Right lobe of liver (tissue), 6 donors: ENCODE results near the gene RAB3IL1. TPM values are rescaled to one million over a fixed set of nuclear protein-coding genes. Genes with fewer than 3 reads are reported as not detected.

Source experiments
- ATAC-seq, 4 donors: fragments of 200-7000 bp; cut with Tn5 transposase; one replicate each; pipeline ENCODE4 v1.9.1; 2020; ENCODE audit warnings: mild to moderate bottlenecking in 4 of 4, moderate library complexity in 4 of 4
- DNase-seq, 3 donors: peaks; one replicate each; pipeline ENCODE4 v3.0.0-alpha.2; 2020
- H3K27ac ChIP-seq, 3 donors: fragments of 200-600 bp; one replicate each; pipeline ENCODE4 v1.8.0; 2022
- H3K27me3 ChIP-seq, 2 donors: fragments of 200-600 bp; one replicate each; pipeline ENCODE4 v1.8.0; 2022
- H3K36me3 ChIP-seq, 4 donors: fragments of 200-600 bp; sonication (generic) in 1 of 4; one replicate each; pipeline versions ENCODE4 v1.5.1 to v1.8.0; 2017 to 2022; ENCODE audit warnings: control low read depth in 1 of 4
- H3K4me1 ChIP-seq, 4 donors: fragments of 200-600 bp; sonication (generic) in 1 of 4; one replicate each; pipeline versions ENCODE4 v1.5.1 to v1.8.0; 2017 to 2022; ENCODE audit warnings: control low read depth in 1 of 4
- H3K4me3 ChIP-seq, 3 donors: fragments of 200-600 bp; one replicate each; pipeline ENCODE4 v1.8.0; 2022
- H3K9me3 ChIP-seq, 4 donors: fragments of 200-600 bp; sonication (generic) in 1 of 4; one replicate each; pipeline versions ENCODE4 v1.5.1 to v1.8.0; 2017 to 2022; ENCODE audit warnings: control low read depth in 1 of 4
- CTCF ChIP-seq, 4 donors: fragments of 200-600 bp in 3 of 4; fragments of 450-650 bp in 1 of 4; IDR thresholded peaks; one replicate each; pipeline versions ENCODE4 v1.5.1 to v1.8.0; 2016 to 2022; ENCODE audit warnings: antibody characterized with exemption in 4 of 4, mild to moderate bottlenecking in 2 of 4
- POLR2A ChIP-seq: fragments of 450-650 bp; IDR thresholded peaks from one replicate; pipeline ENCODE4 v1.6.1; 2017; ENCODE audit warnings: antibody characterized with exemption, mild to moderate bottlenecking
- WGBS: methylation state at CpG from one replicate; pipeline ENCODE4 v1.1.6; 2018; ENCODE audit warnings: low coverage, low lambda C conversion rate; ENCODE audit not compliant: insufficient coverage; ENCODE audit errors: missing lambda C conversion rate; 5-methylcytosine and 5-hydroxymethylcytosine counted together
- intact Hi-C, 2 donors: fragments of 100-400 bp; cut with DNase I; formaldehyde crosslinking; loops; one replicate each; pipeline versions ENCODE4 v1.11.2 to v1.14.1; 2022
- total RNA-seq, 6 experiments: library from RNA; depleted of rRNA in 2 of 6; stranded (reverse); fragments of >200 nt in 2 of 6; fragmentation: NEBNext Ultra II Directional in 3 of 6; extraction: Animal tissue kit (Norgen Biotek cat#: 25700) in 3 of 6; gene quantifications; one replicate each; pipeline versions ENCODE4 v1.1.0 to v1.2.4, GENCODE V29; 2016 to 2023
- donor health status: DM: no; HTN: yes; CAD: no.
- donor health status: DM: no; HTN: no; CAD: no.
- donor health status: DM: no; HTN: no; CAD: no.
- donor health status: DM: no; HTN: yes; CAD: no.
- donor health status: DM: no; HTN: yes; CAD: no.

RAB3IL1 gene
- total RNA-seq, 6 experiments from 2014 or later = 3.2 to 9.1 (median 4.2) TPM

- intact Hi-C loops = no loop called here
- Histone ChIP-seq H3K4me3 (no peak overlapping the region), H3K4me1 (peaks cover 0 to 5% (median 0%) of the 10 kb centered on the region in 4 donors), H3K9me3 (no peaks in the 10 kb centered on the region), H3K27ac (no peak overlapping the region), H3K27me3 (no peaks in the 10 kb centered on the region), H3K36me3 (no peaks in the 10 kb centered on the region)
- ATAC-seq (no peak), DNase-seq (peak; percentile 17 to 47 (median 42))
- TF ChIP-seq POLR2A (no peak), CTCF (IDR thresholded peaks at IDR 0.05) (no peak)
- 64% methylated on average over 13 of the region's 18 CpGs for WGBS
Measured at GRCh38 chr11:61912991-61913698, 4.2 kb downstream of the RAB3IL1 start.

- WGBS = 60% methylated on average over 6 of the region's 6 CpGs
- no peaks in the 10 kb centered on the region for H3K36me3 ChIP-seq
- no peaks in the 10 kb centered on the region for H3K9me3 ChIP-seq
- DNase-seq (peak in 2 of 3 donors; percentile 32 to 66), ATAC-seq (peak; percentile 2 to 27 (median 22))
- intact Hi-C loops = no loop called here
- H3K4me3 ChIP-seq = no peak overlapping the region
- peaks cover 0 to 5% (median 0%) of the 10 kb centered on the region in 4 donors for H3K4me1 ChIP-seq
- no peaks in the 10 kb centered on the region for H3K27me3 ChIP-seq
- H3K27ac ChIP-seq = peak overlapping the region in 1 of 3 donors; percentile 29
- no peak for TF ChIP-seq POLR2A
- no peak for TF ChIP-seq CTCF (IDR thresholded peaks at IDR 0.05)
Measured at GRCh38 chr11:61912530-61912898, 4.9 kb downstream of the RAB3IL1 start.

- ATAC-seq = peak in 2 of 4 donors; percentile 5 to 17
- no peak for TF ChIP-seq CTCF (IDR thresholded peaks at IDR 0.05)
- no peak for TF ChIP-seq POLR2A
- WGBS = no CpG with 5 or more reads among the region's 17 CpGs
- Histone ChIP-seq H3K27me3 (no peaks in the 10 kb centered on the region), H3K27ac (peak overlapping the region in 1 of 3 donors; percentile 29), H3K36me3 (no peaks in the 10 kb centered on the region), H3K9me3 (no peaks in the 10 kb centered on the region), H3K4me1 (peaks cover 0 to 5% (median 0%) of the 10 kb centered on the region in 4 donors), H3K4me3 (no peak overlapping the region)
- peak in 2 of 3 donors; percentile 26 to 54 for DNase-seq
- intact Hi-C loops = no loop called here
Measured at GRCh38 chr11:61911701-61912529, 5.5 kb downstream of the RAB3IL1 start.

- peaks cover 0 to 5% (median 0%) of the 10 kb centered on the region in 4 donors for H3K4me1 ChIP-seq
- no peaks in the 10 kb centered on the region for H3K27me3 ChIP-seq
- DNase-seq = peak in 1 of 3 donors; percentile 49
- no peak overlapping the region for H3K27ac ChIP-seq
- TF ChIP-seq CTCF (IDR thresholded peaks at IDR 0.05) (no peak), POLR2A (no peak)
- ATAC-seq = no peak
- no peaks in the 10 kb centered on the region for H3K36me3 ChIP-seq
- intact Hi-C loops = no loop called here
- 88% methylated on average over 3 of the region's 7 CpGs for WGBS
- H3K9me3 ChIP-seq = no peaks in the 10 kb centered on the region
- no peak overlapping the region for H3K4me3 ChIP-seq
Measured at GRCh38 chr11:61911128-61911700, 6.2 kb downstream of the RAB3IL1 start.
